ENCODE data around the gene CDH13. TPM values are rescaled to one million over a fixed set of nuclear protein-coding genes. Genes with fewer than 3 reads are reported as not detected.

Gene CDH13
- total and polyA plus RNA-seq, 7 donors, result 6.1 to 30.7 (median 22.8) TPM

- Histone ChIP-seq H3K9me3 (peaks cover 2% of the 10 kb centered on the region), H3K27ac (no peak overlapping the region), H3K4me1 (no peaks in the 10 kb centered on the region), H3K36me3 (ENCODE audit: insufficient read depth in 1 of 2, low read depth in 1 of 2) (no peaks in the 10 kb centered on the region), H3K4me3 (no peak overlapping the region), H3K27me3 (ENCODE audit: insufficient read depth in 3 of 3, low read length in 2 of 3) (no peaks in the 10 kb centered on the region)
- intact Hi-C loops (cut with DNase I), result no loop called here
- DNase-seq (no peak), ATAC-seq (no peak)
- TF ChIP-seq CTCF (IDR thresholded peaks at IDR 0.05), result no peak
- 84 to 86% (median 84%) methylated on average over 33 of the region's 33 CpGs for WGBS, 3 donors
Measured at GRCh38 chr16:83830091-83830768, 1203.5 kb downstream of the CDH13 start.

- intact Hi-C loops (cut with DNase I), result no loop called here
- WGBS, 3 donors, result 73 to 80% (median 78%) methylated on average over 13 of the region's 13 CpGs
Measured at GRCh38 chr16:83830769-83831455, 1204.1 kb downstream of the CDH13 start.

GRCh38 chr16:83831456-83831987 lies 1204.8 kb downstream of the CDH13 start:
- no peak for TF ChIP-seq CTCF (IDR thresholded peaks at IDR 0.05)
- DNase-seq (no peak), ATAC-seq (no peak)
- intact Hi-C loops (cut with DNase I), result no loop called here
- Histone ChIP-seq H3K9me3 (peaks cover 4% of the 10 kb centered on the region), H3K27me3 (ENCODE audit: insufficient read depth in 3 of 3, low read length in 2 of 3) (no peaks in the 10 kb centered on the region), H3K4me1 (no peaks in the 10 kb centered on the region), H3K27ac (no peak overlapping the region), H3K4me3 (no peak overlapping the region), H3K36me3 (ENCODE audit: insufficient read depth in 1 of 2, low read depth in 1 of 2) (no peaks in the 10 kb centered on the region)
- WGBS, 3 donors, result 58 to 75% (median 63%) methylated on average over 5 of the region's 5 CpGs

More at GRCh38 chr16:83830769-83831455, 1204.1 kb downstream of the CDH13 start:
- Histone ChIP-seq H3K27ac (no peak overlapping the region), H3K9me3 (peaks cover 4% of the 10 kb centered on the region), H3K4me1 (no peaks in the 10 kb centered on the region), H3K4me3 (no peak overlapping the region), H3K27me3 (ENCODE audit: insufficient read depth in 3 of 3, low read length in 2 of 3) (no peaks in the 10 kb centered on the region), H3K36me3 (ENCODE audit: insufficient read depth in 1 of 2, low read depth in 1 of 2) (no peaks in the 10 kb centered on the region)
- DNase-seq, result no peak
- no peak for ATAC-seq
- no peak for TF ChIP-seq CTCF (IDR thresholded peaks at IDR 0.05)

GRCh38 chr16:83833921-83834320 lies 1207.2 kb downstream of the CDH13 start:
- WGBS, 3 donors, result 94 to 100% (median 97%) methylated on average over 2 of the region's 2 CpGs
- Histone ChIP-seq H3K27me3 (ENCODE audit: insufficient read depth in 3 of 3, low read length in 2 of 3) (no peaks in the 10 kb centered on the region), H3K36me3 (ENCODE audit: insufficient read depth in 1 of 2, low read depth in 1 of 2) (no peaks in the 10 kb centered on the region), H3K27ac (no peak overlapping the region), H3K4me1 (no peaks in the 10 kb centered on the region), H3K9me3 (peaks cover 4% of the 10 kb centered on the region), H3K4me3 (no peak overlapping the region)
- intact Hi-C loops (cut with DNase I), result no loop called here
- ATAC-seq (no peak), DNase-seq (no peak)
- no peak for TF ChIP-seq CTCF (IDR thresholded peaks at IDR 0.05)

All from psoas muscle (tissue), 8 donors.